WTC11 (cell line): ENCODE results near the gene FRK. TPM values are rescaled to one million over a fixed set of nuclear protein-coding genes. Genes with fewer than 3 reads are reported as not detected.

Experiments
- ATAC-seq: fragments of 200-7000 bp; cut with Tn5 transposase; 2 replicates; pipeline ENCODE4 v1.10.0; 2021; ENCODE audit warnings: mild to moderate bottlenecking, moderate library complexity
- CTCF ChIA-PET: fragments of 300-600 bp; sonication (Branson Sonifier 250); formaldehyde crosslinking; loops from one replicate; lab custom pipeline; 2021; ENCODE audit warnings: antibody characterized with exemption; lab: Charles Lee
- POLR2A ChIA-PET: fragments of 350-600 bp; sonication (Branson Sonifier 250); formaldehyde crosslinking; loops from one replicate; lab custom pipeline; 2021; ENCODE audit warnings: antibody characterized with exemption; lab: Charles Lee
- DNase-seq: peaks from one replicate; pipeline ENCODE4 v3.0.0; 2021; ENCODE audit warnings: low spot score
- H3K27ac Mint-ChIP-seq: 2 replicates; pipeline ENCODE4 v1.8.0; 2021; ENCODE audit warnings: mixed read lengths
- H3K27me3 Mint-ChIP-seq: 2 replicates; pipeline ENCODE4 v1.8.0; 2021; ENCODE audit warnings: low read depth, mild to moderate bottlenecking, moderate library complexity, mixed read lengths
- H3K36me3 Mint-ChIP-seq: 2 replicates; pipeline ENCODE4 v1.8.0; 2021; ENCODE audit warnings: mixed read lengths
- H3K4me1 Mint-ChIP-seq: 2 replicates; pipeline ENCODE4 v1.8.0; 2022; ENCODE audit warnings: mixed read lengths
- H3K4me3 Mint-ChIP-seq: 2 replicates; pipeline ENCODE4 v1.8.0; 2021; ENCODE audit warnings: mild to moderate bottlenecking, moderate library complexity, mixed read lengths
- H3K9me3 Mint-ChIP-seq: 2 replicates; pipeline ENCODE4 v1.8.0; 2021; ENCODE audit warnings: mixed read lengths
- CREB1 ChIP-seq: sonication (generic); formaldehyde crosslinking; IDR thresholded peaks from 2 replicates; pipeline ENCODE4 v1.8.0; 2023; ENCODE audit warnings: mild to moderate bottlenecking, missing genetic modification reagents
- CREM ChIP-seq: sonication (generic); formaldehyde crosslinking; IDR thresholded peaks from 2 replicates; pipeline ENCODE4 v1.8.1; 2022; ENCODE audit warnings: mild to moderate bottlenecking, missing genetic modification reagents, moderate library complexity
- EMX1 ChIP-seq: fragments of 250-450 bp; sonication (Bioruptor Pico); IDR thresholded peaks from 2 replicates; pipeline ENCODE4 v1.8.0; 2021; ENCODE audit warnings: mild to moderate bottlenecking
- FOXJ3 ChIP-seq: sonication (generic); formaldehyde crosslinking; IDR thresholded peaks from 2 replicates; pipeline ENCODE4 v1.9.0; 2021; ENCODE audit warnings: missing genetic modification reagents, mild to moderate bottlenecking, borderline replicate concordance
- FOXK1 ChIP-seq: sonication (generic); formaldehyde crosslinking; IDR thresholded peaks from 2 replicates; pipeline ENCODE4 v1.8.0; 2022; ENCODE audit warnings: mild to moderate bottlenecking, moderate library complexity, missing genetic modification reagents
- TEAD1 ChIP-seq: sonication (generic); formaldehyde crosslinking; IDR thresholded peaks from 2 replicates; pipeline ENCODE4 v1.8.0; 2022; ENCODE audit warnings: mild to moderate bottlenecking, missing genetic modification reagents
- ZBTB21 ChIP-seq: sonication (generic); formaldehyde crosslinking; IDR thresholded peaks from 2 replicates; pipeline ENCODE4 v1.8.1; 2023; ENCODE audit warnings: mild to moderate bottlenecking, missing genetic modification reagents, borderline replicate concordance
- ZNF263 ChIP-seq: sonication (generic); formaldehyde crosslinking; IDR thresholded peaks from 2 replicates; pipeline ENCODE4 v1.8.1; 2022; ENCODE audit warnings: low read depth, mild to moderate bottlenecking, moderate library complexity, missing genetic modification reagents
- ZNF396 ChIP-seq: fragments of 250-450 bp; sonication (Bioruptor Pico); IDR thresholded peaks from 2 replicates; pipeline ENCODE4 v1.8.0; 2021; ENCODE audit warnings: mild to moderate bottlenecking, moderate library complexity, borderline replicate concordance
- total RNA-seq: library from RNA; stranded (reverse); gene quantifications from 3 replicates; pipeline ENCODE4 v1.2.3, GENCODE V29; 2021
- TF ChIP-seq, protein P1 (sequence below): sonication (generic); formaldehyde crosslinking; IDR thresholded peaks from 2 replicates; pipeline ENCODE4 v1.8.0; 2023; ENCODE audit warnings: missing genetic modification reagents, mild to moderate bottlenecking, borderline replicate concordance
- TF ChIP-seq, protein P2 (sequence below): sonication (generic); formaldehyde crosslinking; IDR thresholded peaks from 2 replicates; pipeline ENCODE4 v1.8.0; 2022; ENCODE audit warnings: mild to moderate bottlenecking, missing genetic modification reagents
- TF ChIP-seq, protein P3 (sequence below): sonication (generic); formaldehyde crosslinking; IDR thresholded peaks from 2 replicates; pipeline ENCODE4 v1.8.0; 2023; ENCODE audit warnings: missing genetic modification reagents
- TF ChIP-seq, protein P4 (sequence below): sonication (generic); formaldehyde crosslinking; IDR thresholded peaks from 2 replicates; pipeline ENCODE4 v1.8.0; 2022; ENCODE audit warnings: mild to moderate bottlenecking, missing genetic modification reagents
- TF ChIP-seq, protein P5 (sequence below): sonication (generic); formaldehyde crosslinking; IDR thresholded peaks from 2 replicates; pipeline ENCODE4 v1.8.0; 2022; ENCODE audit warnings: mild to moderate bottlenecking, missing genetic modification reagents
- TF ChIP-seq, protein P6 (sequence below): sonication (generic); formaldehyde crosslinking; IDR thresholded peaks from 2 replicates; pipeline ENCODE4 v1.8.1; 2023; ENCODE audit warnings: mild to moderate bottlenecking, missing genetic modification reagents, moderate library complexity
- TF ChIP-seq, protein P7 (sequence below): fragments of 250-450 bp; sonication (Bioruptor Pico); conservative IDR thresholded peaks from 2 replicates; pipeline ENCODE4 v1.9.0; 2021; ENCODE audit warnings: mild to moderate bottlenecking
- TF ChIP-seq, protein P8 (sequence below): sonication (generic); formaldehyde crosslinking; IDR thresholded peaks from 2 replicates; pipeline ENCODE4 v1.8.1; 2023; ENCODE audit warnings: mild to moderate bottlenecking, moderate library complexity, missing genetic modification reagents
- TF ChIP-seq, protein P9 (sequence below): sonication (generic); formaldehyde crosslinking; conservative IDR thresholded peaks from 2 replicates; pipeline ENCODE4 v1.8.1; 2022; ENCODE audit warnings: mild to moderate bottlenecking, missing genetic modification reagents
- TF ChIP-seq, protein P10 (sequence below): sonication (generic); formaldehyde crosslinking; IDR thresholded peaks from 2 replicates; pipeline ENCODE4 v1.8.1; 2023; ENCODE audit warnings: mild to moderate bottlenecking, missing genetic modification reagents, moderate library complexity

FRK gene
- total RNA-seq, 1 experiment from 2014 or later = 0.13 TPM

DNA sequence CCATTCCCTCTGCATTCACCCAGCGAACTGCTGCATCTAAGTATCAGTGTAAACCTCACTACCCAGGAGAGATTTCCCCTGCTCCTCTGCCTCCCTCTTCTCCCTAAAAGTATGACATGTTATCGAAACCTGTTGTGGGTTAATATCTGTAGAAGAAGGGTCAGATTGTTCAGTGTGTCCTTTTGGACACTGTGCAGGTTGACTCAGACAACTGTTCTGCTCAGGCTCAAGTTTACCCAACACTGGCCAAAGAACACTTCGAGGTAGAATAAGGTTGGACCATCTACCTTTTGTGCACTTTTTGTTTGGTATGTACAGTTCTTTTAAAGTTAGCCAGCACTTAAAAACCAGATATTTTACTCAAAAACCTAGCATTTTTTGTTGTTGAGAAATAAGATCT lies 44.6 kb upstream of the FRK start:
- no peak for ATAC-seq
- peaks cover 1% of the 10 kb centered on the region; the same call in 1 of the 2 replicates for H3K27me3 Mint-ChIP-seq
- TF ChIP-seq ZNF263 (CRISPR knock-in tag) (no peak), FOXJ3 (no peak), TEAD1 (CRISPR knock-in tag) (no peak), CREM (CRISPR knock-in tag) (no peak), FOXK1 (no peak), EMX1 (CRISPR knock-in tag) (no peak), ZNF396 (CRISPR knock-in tag) (no peak), CREB1 (no peak), ZBTB21 (no peak)
- TF ChIP-seq, protein P1, sequence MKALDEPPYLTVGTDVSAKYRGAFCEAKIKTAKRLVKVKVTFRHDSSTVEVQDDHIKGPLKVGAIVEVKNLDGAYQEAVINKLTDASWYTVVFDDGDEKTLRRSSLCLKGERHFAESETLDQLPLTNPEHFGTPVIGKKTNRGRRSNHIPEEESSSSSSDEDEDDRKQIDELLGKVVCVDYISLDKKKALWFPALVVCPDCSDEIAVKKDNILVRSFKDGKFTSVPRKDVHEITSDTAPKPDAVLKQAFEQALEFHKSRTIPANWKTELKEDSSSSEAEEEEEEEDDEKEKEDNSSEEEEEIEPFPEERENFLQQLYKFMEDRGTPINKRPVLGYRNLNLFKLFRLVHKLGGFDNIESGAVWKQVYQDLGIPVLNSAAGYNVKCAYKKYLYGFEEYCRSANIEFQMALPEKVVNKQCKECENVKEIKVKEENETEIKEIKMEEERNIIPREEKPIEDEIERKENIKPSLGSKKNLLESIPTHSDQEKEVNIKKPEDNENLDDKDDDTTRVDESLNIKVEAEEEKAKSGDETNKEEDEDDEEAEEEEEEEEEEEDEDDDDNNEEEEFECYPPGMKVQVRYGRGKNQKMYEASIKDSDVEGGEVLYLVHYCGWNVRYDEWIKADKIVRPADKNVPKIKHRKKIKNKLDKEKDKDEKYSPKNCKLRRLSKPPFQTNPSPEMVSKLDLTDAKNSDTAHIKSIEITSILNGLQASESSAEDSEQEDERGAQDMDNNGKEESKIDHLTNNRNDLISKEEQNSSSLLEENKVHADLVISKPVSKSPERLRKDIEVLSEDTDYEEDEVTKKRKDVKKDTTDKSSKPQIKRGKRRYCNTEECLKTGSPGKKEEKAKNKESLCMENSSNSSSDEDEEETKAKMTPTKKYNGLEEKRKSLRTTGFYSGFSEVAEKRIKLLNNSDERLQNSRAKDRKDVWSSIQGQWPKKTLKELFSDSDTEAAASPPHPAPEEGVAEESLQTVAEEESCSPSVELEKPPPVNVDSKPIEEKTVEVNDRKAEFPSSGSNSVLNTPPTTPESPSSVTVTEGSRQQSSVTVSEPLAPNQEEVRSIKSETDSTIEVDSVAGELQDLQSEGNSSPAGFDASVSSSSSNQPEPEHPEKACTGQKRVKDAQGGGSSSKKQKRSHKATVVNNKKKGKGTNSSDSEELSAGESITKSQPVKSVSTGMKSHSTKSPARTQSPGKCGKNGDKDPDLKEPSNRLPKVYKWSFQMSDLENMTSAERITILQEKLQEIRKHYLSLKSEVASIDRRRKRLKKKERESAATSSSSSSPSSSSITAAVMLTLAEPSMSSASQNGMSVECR (CRISPR knock-in tag) = no peak
- TF ChIP-seq, protein P2, sequence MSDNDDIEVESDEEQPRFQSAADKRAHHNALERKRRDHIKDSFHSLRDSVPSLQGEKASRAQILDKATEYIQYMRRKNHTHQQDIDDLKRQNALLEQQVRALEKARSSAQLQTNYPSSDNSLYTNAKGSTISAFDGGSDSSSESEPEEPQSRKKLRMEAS (CRISPR knock-in tag) = no peak
- TF ChIP-seq, protein P3, sequence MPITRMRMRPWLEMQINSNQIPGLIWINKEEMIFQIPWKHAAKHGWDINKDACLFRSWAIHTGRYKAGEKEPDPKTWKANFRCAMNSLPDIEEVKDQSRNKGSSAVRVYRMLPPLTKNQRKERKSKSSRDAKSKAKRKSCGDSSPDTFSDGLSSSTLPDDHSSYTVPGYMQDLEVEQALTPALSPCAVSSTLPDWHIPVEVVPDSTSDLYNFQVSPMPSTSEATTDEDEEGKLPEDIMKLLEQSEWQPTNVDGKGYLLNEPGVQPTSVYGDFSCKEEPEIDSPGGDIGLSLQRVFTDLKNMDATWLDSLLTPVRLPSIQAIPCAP (CRISPR knock-in tag) = no peak
- TF ChIP-seq, protein P4, sequence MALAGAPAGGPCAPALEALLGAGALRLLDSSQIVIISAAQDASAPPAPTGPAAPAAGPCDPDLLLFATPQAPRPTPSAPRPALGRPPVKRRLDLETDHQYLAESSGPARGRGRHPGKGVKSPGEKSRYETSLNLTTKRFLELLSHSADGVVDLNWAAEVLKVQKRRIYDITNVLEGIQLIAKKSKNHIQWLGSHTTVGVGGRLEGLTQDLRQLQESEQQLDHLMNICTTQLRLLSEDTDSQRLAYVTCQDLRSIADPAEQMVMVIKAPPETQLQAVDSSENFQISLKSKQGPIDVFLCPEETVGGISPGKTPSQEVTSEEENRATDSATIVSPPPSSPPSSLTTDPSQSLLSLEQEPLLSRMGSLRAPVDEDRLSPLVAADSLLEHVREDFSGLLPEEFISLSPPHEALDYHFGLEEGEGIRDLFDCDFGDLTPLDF (CRISPR knock-in tag) = no peak
- TF ChIP-seq, protein P5, sequence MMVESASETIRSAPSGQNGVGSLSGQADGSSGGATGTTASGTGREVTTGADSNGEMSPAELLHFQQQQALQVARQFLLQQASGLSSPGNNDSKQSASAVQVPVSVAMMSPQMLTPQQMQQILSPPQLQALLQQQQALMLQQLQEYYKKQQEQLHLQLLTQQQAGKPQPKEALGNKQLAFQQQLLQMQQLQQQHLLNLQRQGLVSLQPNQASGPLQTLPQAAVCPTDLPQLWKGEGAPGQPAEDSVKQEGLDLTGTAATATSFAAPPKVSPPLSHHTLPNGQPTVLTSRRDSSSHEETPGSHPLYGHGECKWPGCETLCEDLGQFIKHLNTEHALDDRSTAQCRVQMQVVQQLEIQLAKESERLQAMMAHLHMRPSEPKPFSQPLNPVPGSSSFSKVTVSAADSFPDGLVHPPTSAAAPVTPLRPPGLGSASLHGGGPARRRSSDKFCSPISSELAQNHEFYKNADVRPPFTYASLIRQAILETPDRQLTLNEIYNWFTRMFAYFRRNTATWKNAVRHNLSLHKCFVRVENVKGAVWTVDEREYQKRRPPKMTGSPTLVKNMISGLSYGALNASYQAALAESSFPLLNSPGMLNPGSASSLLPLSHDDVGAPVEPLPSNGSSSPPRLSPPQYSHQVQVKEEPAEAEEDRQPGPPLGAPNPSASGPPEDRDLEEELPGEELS = no peak
- TF ChIP-seq, protein P6, sequence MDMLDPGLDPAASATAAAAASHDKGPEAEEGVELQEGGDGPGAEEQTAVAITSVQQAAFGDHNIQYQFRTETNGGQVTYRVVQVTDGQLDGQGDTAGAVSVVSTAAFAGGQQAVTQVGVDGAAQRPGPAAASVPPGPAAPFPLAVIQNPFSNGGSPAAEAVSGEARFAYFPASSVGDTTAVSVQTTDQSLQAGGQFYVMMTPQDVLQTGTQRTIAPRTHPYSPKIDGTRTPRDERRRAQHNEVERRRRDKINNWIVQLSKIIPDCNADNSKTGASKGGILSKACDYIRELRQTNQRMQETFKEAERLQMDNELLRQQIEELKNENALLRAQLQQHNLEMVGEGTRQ (CRISPR knock-in tag) = no peak
- TF ChIP-seq, protein P7, sequence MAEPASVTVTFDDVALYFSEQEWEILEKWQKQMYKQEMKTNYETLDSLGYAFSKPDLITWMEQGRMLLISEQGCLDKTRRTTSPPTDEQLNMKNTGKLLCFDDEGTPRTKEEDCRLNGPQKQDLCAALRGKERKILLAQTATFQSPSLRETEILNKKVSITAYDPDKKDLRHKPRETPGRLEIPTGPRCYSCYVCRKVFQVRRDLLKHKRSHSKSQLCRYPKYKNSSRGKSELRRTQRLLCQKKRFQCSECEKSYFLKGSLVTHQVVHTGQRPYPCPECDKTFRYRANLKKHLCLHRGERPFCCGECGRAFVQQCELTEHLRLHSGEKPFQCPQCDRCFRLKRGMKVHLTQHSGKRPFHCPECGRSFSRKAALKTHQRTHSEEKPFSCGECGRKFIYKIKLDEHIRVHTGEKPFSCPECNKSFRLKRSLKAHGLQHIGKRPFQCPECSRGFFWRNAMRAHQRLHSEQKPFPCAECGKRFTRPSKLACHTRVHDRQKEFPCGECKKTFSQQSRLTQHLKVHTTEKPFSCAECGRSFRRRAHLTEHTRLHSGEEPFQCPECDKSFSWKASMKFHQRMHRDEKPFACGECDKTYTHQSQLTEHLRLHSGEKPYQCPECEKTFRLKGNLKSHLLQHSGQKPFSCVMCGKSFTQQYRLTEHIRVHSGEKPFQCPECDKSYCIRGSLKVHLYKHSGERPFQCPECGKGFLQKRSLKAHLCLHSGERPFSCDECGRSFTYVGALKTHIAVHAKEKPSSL (CRISPR knock-in tag) = no peak
- TF ChIP-seq, protein P8, sequence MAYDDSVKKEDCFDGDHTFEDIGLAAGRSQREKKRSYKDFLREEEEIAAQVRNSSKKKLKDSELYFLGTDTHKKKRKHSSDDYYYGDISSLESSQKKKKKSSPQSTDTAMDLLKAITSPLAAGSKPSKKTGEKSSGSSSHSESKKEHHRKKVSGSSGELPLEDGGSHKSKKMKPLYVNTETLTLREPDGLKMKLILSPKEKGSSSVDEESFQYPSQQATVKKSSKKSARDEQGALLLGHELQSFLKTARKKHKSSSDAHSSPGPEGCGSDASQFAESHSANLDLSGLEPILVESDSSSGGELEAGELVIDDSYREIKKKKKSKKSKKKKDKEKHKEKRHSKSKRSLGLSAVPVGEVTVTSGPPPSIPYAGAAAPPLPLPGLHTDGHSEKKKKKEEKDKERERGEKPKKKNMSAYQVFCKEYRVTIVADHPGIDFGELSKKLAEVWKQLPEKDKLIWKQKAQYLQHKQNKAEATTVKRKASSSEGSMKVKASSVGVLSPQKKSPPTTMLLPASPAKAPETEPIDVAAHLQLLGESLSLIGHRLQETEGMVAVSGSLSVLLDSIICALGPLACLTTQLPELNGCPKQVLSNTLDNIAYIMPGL (CRISPR knock-in tag) = no peak
- TF ChIP-seq, protein P9, sequence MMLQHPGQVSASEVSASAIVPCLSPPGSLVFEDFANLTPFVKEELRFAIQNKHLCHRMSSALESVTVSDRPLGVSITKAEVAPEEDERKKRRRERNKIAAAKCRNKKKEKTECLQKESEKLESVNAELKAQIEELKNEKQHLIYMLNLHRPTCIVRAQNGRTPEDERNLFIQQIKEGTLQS (CRISPR knock-in tag) = no peak
- TF ChIP-seq, protein P10, sequence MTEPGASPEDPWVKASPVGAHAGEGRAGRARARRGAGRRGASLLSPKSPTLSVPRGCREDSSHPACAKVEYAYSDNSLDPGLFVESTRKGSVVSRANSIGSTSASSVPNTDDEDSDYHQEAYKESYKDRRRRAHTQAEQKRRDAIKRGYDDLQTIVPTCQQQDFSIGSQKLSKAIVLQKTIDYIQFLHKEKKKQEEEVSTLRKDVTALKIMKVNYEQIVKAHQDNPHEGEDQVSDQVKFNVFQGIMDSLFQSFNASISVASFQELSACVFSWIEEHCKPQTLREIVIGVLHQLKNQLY (CRISPR knock-in tag) = no peak
- peak overlapping the region; percentile 84 for H3K27ac Mint-ChIP-seq
- H3K9me3 Mint-ChIP-seq = no peaks in the 10 kb centered on the region
- peaks cover 21% of the 10 kb centered on the region for H3K36me3 Mint-ChIP-seq
- no peak for DNase-seq
- no peak overlapping the region for H3K4me3 Mint-ChIP-seq
- CTCF ChIA-PET = no interaction called here
- peaks cover 79% of the 10 kb centered on the region for H3K4me1 Mint-ChIP-seq
- POLR2A ChIA-PET = no interaction called here
